ENCODE results near the gene DRAM1. TPM values are rescaled to one million over a fixed set of nuclear protein-coding genes. Genes with fewer than 3 reads are reported as not detected.

The DRAM1 gene
- polyA plus RNA-seq, 1 of the 3 experiments (the other 2 are of a cell fraction): 37.4 TPM

DNA sequence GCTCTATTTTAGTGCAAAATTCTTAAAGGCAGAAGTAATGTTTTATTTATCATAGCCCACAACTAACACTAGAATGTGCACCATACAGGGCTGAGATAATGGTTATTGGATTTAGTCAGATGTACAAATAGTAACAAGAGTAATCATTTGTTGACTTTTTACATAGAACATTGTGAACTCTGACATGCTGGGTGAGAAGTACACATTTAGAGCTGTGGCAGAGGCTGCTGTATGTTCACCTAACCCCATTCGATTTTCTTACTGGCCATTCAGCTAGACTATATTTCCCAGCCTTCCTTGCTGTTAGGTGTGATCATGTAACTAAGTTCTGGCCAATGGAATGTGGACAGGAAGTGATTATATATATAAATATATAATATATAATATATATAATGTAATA, 89.1 kb downstream of the DRAM1 start (continued):
- TF ChIP-seq, protein P1, sequence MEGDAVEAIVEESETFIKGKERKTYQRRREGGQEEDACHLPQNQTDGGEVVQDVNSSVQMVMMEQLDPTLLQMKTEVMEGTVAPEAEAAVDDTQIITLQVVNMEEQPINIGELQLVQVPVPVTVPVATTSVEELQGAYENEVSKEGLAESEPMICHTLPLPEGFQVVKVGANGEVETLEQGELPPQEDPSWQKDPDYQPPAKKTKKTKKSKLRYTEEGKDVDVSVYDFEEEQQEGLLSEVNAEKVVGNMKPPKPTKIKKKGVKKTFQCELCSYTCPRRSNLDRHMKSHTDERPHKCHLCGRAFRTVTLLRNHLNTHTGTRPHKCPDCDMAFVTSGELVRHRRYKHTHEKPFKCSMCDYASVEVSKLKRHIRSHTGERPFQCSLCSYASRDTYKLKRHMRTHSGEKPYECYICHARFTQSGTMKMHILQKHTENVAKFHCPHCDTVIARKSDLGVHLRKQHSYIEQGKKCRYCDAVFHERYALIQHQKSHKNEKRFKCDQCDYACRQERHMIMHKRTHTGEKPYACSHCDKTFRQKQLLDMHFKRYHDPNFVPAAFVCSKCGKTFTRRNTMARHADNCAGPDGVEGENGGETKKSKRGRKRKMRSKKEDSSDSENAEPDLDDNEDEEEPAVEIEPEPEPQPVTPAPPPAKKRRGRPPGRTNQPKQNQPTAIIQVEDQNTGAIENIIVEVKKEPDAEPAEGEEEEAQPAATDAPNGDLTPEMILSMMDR (IDR thresholded peaks at IDR 0.05): no peak
- TF ChIP-seq FOXJ3 (CRISPR knock-in tag; IDR thresholded peaks at IDR 0.05): no peak

DNA sequence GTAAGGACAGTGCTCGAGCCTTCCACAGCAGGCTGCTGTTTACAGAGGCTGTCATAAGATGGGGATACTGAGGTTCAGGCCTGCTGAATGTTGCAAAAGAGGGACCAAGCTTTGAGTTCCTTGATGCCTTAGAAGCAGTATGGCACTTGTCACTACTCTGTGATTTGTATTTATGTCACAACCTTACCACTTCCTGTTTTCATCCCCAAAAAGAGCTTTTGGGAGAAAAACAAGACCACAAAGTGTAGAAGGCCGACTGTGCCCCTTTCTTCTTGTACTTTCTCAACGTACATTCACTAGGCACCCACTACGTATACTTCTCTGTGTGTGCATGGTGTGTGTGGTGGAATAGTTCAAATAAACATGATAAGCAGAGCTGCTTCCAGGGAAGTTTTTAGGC, 90.1 kb downstream of the DRAM1 start:
- WGBS (ENCODE audit: low lambda C conversion rate): 51% methylated on average over 4 of the region's 4 CpGs
- no peak for DNase-seq
- TF ChIP-seq FOSL2 (IDR thresholded peaks at IDR 0.05; ENCODE audit: borderline replicate concordance, low read depth): no peak
- no peak for TF ChIP-seq GABPA (IDR thresholded peaks at IDR 0.05; ENCODE audit: low read depth)
- no peak for TF ChIP-seq JUND (IDR thresholded peaks at IDR 0.05)
- no peak for TF ChIP-seq EP300 (IDR thresholded peaks at IDR 0.05; ENCODE audit: borderline replicate concordance in 1 of 2, low read depth in 1 of 2, low read length in 1 of 2)
- TF ChIP-seq, protein P2, sequence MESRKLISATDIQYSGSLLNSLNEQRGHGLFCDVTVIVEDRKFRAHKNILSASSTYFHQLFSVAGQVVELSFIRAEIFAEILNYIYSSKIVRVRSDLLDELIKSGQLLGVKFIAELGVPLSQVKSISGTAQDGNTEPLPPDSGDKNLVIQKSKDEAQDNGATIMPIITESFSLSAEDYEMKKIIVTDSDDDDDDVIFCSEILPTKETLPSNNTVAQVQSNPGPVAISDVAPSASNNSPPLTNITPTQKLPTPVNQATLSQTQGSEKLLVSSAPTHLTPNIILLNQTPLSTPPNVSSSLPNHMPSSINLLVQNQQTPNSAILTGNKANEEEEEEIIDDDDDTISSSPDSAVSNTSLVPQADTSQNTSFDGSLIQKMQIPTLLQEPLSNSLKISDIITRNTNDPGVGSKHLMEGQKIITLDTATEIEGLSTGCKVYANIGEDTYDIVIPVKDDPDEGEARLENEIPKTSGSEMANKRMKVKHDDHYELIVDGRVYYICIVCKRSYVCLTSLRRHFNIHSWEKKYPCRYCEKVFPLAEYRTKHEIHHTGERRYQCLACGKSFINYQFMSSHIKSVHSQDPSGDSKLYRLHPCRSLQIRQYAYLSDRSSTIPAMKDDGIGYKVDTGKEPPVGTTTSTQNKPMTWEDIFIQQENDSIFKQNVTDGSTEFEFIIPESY (IDR thresholded peaks at IDR 0.05; ENCODE audit: borderline replicate concordance, low read depth): no peak
- TF ChIP-seq, protein P3, sequence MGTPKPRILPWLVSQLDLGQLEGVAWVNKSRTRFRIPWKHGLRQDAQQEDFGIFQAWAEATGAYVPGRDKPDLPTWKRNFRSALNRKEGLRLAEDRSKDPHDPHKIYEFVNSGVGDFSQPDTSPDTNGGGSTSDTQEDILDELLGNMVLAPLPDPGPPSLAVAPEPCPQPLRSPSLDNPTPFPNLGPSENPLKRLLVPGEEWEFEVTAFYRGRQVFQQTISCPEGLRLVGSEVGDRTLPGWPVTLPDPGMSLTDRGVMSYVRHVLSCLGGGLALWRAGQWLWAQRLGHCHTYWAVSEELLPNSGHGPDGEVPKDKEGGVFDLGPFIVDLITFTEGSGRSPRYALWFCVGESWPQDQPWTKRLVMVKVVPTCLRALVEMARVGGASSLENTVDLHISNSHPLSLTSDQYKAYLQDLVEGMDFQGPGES (IDR thresholded peaks at IDR 0.05; ENCODE audit: low read depth, low read length): no peak
- TF ChIP-seq RFX5 (IDR thresholded peaks at IDR 0.05; ENCODE audit: low read length): no peak
- TF ChIP-seq, protein P4, sequence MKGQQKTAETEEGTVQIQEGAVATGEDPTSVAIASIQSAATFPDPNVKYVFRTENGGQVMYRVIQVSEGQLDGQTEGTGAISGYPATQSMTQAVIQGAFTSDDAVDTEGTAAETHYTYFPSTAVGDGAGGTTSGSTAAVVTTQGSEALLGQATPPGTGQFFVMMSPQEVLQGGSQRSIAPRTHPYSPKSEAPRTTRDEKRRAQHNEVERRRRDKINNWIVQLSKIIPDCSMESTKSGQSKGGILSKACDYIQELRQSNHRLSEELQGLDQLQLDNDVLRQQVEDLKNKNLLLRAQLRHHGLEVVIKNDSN (IDR thresholded peaks at IDR 0.05; ENCODE audit: borderline replicate concordance, low read depth): no peak
- TF ChIP-seq POLR2AphosphoS5 (IDR thresholded peaks at IDR 0.05; ENCODE audit: low read depth, low read length): no peak
- TF ChIP-seq GATA2 (CRISPR knock-in tag; IDR thresholded peaks at IDR 0.05): no peak
- TF ChIP-seq EZH2phosphoT487 (IDR thresholded peaks at IDR 0.05; ENCODE audit: borderline replicate concordance, low read depth): no peak
- no peak for TF ChIP-seq CHD2 (IDR thresholded peaks at IDR 0.05; ENCODE audit: low read length, partially characterized antibody)
- H3K27me3 ChIP-seq (ENCODE audit: insufficient read depth): no peaks in the 10 kb centered on the region
- H3K36me3 ChIP-seq (replicated peaks in 1 of 2; ENCODE audit: control insufficient read depth in 1 of 2, insufficient read depth in 2 of 2, low read length in 1 of 2): no peaks in the 10 kb centered on the region
- H3K4me3 ChIP-seq (ENCODE audit: low read depth in 2 of 2, low read length in 1 of 2): no peak overlapping the region
- no peaks in the 10 kb centered on the region for H4K20me1 ChIP-seq (ENCODE audit: insufficient read depth)
- H3K4me1 ChIP-seq (ENCODE audit: control insufficient read depth in 1 of 2, insufficient read depth in 2 of 2, low read depth in 1 of 2, low read length in 1 of 2): peaks cover 0 to 4% of the 10 kb centered on the region in 2 experiments; a peak in 1 of 4 replicates
- CTCF ChIA-PET: interaction anchor here (0.7 to 1.4 kb wide), 2 partner anchors 15 to 195 kb away, joined by 3 read pairs; no protein-coding TSS in a partner anchor
- no peak overlapping the region for H2AFZ ChIP-seq (ENCODE audit: low read depth)
- no peak overlapping the region for H3K27ac ChIP-seq (ENCODE audit: low read depth in 2 of 2, low read length in 1 of 2)
- H3K9me2 ChIP-seq: no peaks in the 10 kb centered on the region
- no peak overlapping the region for H3K9ac ChIP-seq
- no peaks in the 10 kb centered on the region for H3F3A ChIP-seq (replicated peaks; ENCODE audit: insufficient read depth)
- no peaks in the 10 kb centered on the region for H3K79me2 ChIP-seq (ENCODE audit: insufficient read depth)
- no peak overlapping the region for H3K4me2 ChIP-seq
- POLR2A ChIA-PET: interaction anchor here (0.6 kb wide), 1 partner anchor 53 kb away, joined by 3 read pairs; no protein-coding TSS in a partner anchor
- no peaks in the 10 kb centered on the region for H3K9me3 ChIP-seq

All from SK-N-SH (cell line).